ENCODE results near the gene POU2F3.

POU2F3 gene

DNA sequence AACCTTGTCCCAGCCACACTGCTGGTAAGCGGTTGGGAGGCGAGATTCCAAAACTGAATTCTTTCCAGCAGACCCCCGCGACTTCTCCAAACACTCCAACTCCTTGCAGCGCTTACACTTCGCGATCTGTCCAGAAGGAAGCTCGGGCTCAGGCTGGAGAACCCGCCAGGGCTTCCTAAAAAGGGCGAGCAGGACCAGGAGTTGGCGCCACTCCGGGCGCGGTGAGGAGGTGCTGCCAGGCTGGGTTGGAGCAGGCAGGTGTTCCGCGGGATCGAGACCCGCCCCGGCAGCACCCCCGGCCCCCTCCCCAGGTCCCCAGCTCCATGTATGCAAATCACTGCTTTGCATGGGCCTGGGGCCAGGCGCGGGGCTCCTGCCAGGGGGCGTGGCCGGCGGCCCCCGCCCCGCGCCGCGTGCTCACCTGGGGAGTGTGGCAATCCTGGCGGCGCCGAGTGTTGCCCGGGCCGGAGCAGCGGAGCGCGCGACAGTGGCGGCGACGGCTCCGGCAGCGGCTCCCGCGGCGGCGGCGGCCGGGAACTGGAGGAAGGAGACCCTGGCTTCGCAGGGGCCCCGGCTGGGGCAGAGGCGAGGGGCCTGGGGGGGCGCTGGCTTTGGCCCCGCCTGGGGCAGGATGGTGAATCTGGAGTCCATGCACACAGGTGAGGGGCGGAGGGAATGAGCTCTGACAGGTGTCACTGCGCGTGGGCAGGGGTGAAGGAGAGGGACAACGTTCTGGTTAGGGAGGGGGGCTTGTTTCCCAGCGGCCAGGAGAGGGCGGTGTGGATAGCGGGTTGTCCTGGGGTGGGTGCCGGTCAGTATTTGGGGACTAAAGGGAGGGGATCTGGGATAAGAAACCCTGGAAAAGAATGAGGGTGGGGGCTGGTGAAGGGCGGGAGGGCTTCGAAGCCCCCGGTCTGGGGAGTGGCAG, at the start of gene POU2F3:
Gene POU2F3 (plus strand): TSS at position 428 of the 928 bp plus-strand sequence. CDS start 204 bp downstream, at position 632.
- DNase-seq (ENCODE audit: low read depth in 1 of 2, low spot score in 1 of 2), result no peak

GRCh38 chr11:120191058-120191457, 48.9 kb upstream of the POU2F3 start:
- DNase-seq (ENCODE audit: low read depth in 1 of 2, low spot score in 1 of 2), result no peak

- DNase-seq (ENCODE audit: low read depth in 1 of 2, low spot score in 1 of 2), result no peak
Observed at GRCh38 chr11:120192831-120193625, 46.9 kb upstream of the POU2F3 start.

DNA sequence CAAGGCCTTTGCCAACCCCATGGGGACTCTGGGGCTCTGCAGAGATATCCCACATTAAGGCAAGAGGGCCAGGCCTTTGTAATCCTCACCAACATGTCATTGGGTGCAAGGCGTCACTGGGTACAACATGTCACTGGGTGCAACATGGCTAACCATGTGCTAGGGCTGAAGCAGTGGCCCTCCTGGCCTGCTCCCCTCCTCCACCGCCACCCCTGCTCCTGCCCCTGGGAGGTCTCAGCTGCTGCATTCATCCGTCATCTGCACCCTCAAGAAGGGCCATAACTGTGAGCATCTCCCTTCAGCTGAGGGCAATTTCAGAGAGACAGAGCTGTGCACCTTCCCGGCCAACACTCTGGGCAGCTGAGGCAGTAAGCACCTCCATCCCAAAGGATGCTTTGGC, 45.8 kb upstream of the POU2F3 start:
- no peak for DNase-seq (ENCODE audit: low read depth in 1 of 2, low spot score in 1 of 2)

DNA sequence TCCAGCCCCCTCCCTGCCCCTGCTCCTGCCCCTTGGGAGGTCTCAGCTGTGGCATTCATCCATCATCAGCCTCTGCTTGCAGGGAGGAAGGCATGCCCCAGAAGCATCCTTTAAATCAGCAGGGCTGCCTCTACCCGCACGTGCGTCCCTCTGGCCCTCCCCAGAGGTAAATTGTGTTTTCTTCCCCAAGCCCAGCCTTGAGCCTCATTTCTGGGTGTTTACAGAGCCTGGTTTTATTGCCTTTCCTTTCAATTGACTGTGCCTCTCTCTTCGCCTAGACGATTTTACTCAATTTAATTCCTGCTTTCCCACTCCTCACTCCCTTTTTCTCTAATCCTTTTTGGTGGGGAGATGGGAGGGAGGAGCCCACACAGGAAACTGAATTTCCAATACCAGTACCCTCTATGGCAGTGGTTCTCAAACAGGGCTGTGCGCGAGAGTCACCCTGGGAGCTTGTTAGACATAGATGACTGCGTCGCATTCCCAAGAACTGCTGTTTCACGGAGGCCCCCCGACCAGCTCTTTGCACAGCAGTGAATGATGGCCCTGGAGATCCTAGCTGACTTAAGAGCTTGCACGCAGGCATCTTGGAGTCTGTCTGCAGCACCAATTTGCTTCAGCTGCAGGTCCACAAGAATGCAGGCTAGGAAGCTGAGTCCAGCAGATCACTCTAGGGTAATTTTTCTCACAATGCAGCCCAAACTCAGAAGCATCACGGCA, 44.2 kb upstream of the POU2F3 start:
- no peak for DNase-seq (ENCODE audit: low read depth in 1 of 2, low spot score in 1 of 2)

GRCh38 chr11:120196826-120197225, 43.1 kb upstream of the POU2F3 start:
- DNase-seq (ENCODE audit: low read depth in 1 of 2, low spot score in 1 of 2), result no peak

DNA sequence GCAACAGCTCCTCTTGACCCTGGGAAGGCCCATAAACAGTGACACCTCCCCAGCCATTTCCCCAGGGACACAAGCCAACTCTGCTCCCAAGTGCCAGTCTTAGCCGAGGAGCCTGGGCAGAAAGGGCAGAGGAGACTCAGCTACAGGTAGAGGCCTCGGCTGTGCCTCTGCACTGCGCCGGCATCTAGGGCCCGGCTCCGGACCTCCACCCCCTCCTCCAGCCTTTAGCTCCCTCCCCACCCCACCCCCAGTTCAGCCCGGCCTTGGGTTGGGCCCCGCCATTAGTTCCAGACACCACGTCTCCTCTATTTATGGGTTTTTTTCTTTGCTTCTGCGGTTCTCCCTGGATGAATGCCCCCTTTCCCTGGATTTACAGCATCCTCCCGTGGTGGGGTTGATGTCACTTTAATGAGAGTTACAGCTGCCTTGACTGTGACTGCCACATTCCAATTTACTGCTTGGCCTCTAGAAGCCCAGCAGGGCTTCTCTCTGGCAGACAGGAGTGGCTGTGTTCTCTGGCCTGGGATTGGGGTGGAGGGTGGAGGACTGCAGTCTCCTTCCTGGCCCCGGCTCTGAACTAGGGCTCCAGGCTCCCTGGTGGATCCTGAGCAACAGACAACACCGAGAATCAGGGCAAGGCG, 42.6 kb upstream of the POU2F3 start:
- DNase-seq (ENCODE audit: low read depth in 1 of 2, low spot score in 1 of 2), result no peak

GRCh38 chr11:120197977-120198376, 42.0 kb upstream of the POU2F3 start:
- no peak for DNase-seq (ENCODE audit: low read depth in 1 of 2, low spot score in 1 of 2)

DNA sequence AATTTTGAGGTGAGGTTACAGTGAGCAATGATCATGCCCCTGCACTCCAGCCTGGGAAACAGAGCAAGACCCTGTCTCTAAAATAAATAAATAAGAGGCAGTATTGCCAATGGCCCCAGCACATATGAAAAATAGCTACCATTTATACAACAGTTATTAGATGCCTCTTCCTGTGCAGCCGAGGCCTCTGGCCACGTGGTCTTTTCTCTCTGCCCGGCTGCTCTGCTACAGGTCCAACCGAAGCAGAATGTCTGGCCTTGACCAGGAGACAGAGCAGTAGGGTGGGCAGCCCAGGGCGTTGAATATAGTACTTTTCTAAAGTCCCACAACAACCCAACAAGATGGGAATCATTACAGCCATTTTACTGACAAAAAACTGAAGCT, 41.5 kb upstream of the POU2F3 start:
- DNase-seq (ENCODE audit: low read depth in 1 of 2, low spot score in 1 of 2), result no peak

DNA sequence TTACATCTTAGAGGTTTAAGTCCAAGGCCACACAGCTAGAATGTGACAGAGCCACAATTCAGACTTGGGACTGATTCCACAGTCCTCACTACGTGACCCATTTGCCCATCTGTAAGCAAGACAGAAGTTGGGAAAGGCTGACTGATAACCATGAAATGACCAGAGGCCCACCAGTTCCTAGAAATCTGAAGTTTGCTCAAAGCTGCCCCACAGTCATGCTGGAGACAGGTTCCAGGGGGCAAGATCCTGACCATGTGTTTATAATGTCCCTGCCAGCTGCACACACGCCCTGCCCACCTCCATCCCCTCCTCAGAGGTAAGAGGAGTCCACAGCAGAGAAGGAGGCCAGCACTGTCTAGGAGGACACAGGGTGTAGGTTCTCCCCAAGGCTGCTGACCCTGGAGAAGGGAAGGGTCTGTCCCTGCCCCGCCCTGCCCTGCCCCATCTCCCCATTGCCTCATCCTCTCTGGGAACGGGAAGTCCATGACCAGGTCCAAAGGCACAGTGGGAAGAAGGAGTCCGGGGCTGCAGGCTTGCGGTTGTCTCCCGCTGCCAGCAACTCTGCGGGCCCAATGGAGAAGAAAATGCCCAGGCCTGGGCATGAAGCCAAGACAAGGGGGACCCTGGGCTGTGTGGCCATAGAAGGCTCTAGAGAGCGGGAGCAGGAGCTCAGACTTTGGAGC, 41.0 kb upstream of the POU2F3 start:
- no peak for DNase-seq (ENCODE audit: low read depth in 1 of 2, low spot score in 1 of 2)

DNA sequence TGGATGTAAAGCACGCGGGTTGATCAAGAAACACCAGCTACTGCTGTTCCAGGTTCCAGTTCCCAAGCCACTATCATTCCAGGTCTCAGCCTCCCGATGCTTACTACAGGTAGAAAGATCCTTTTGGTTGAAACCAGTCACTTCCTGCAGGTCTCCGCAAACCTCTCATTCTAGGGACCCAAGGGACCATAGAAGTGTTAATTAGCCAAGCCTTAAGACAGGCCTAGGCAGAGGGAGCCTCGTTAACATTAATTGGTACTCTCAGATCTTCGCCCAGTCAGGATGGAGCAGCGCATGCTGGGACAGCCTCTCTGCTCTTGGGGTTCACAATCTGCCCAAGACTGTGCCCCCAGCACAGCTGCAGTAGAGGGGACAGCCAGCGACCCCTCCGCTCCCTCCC, 40.3 kb upstream of the POU2F3 start:
- DNase-seq (ENCODE audit: low read depth in 1 of 2, low spot score in 1 of 2), result no peak

GRCh38 chr11:120200677-120201076, 39.3 kb upstream of the POU2F3 start:
- no peak for DNase-seq (ENCODE audit: low read depth in 1 of 2, low spot score in 1 of 2)

DNA sequence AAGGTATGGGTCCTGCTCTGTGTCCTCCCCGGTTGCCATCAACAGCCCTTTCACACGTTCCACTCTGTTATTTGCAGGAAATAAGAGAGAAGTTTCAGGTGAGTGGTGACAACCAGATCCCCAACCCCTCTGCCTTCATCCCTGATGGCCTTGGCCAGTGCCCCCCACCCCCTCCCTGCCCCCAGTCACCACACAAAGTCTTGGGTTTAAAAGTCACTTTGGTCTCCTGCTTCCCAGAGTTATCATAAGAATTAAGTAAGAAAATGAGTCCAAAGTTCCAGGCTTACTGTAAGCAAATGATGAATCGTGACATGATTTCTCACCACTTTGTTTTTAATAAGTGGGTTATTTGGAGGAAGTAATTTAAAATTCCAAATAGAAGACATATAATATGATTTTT, 38.3 kb upstream of the POU2F3 start:
- DNase-seq (ENCODE audit: low read depth in 1 of 2, low spot score in 1 of 2), result no peak

GRCh38 chr11:120203626-120204025, 36.3 kb upstream of the POU2F3 start:
- DNase-seq (ENCODE audit: low read depth in 1 of 2, low spot score in 1 of 2), result no peak

GRCh38 chr11:120205596-120206161, 34.3 kb upstream of the POU2F3 start:
- DNase-seq (ENCODE audit: low read depth in 1 of 2, low spot score in 1 of 2), result no peak

- no peak for DNase-seq (ENCODE audit: low read depth in 1 of 2, low spot score in 1 of 2)
Observed at GRCh38 chr11:120207512-120207911, 32.4 kb upstream of the POU2F3 start.

- no peak for DNase-seq (ENCODE audit: low read depth in 1 of 2, low spot score in 1 of 2)
Observed at GRCh38 chr11:120208001-120208441, 31.9 kb upstream of the POU2F3 start.

GRCh38 chr11:120208777-120209176, 31.2 kb upstream of the POU2F3 start:
- no peak for DNase-seq (ENCODE audit: low read depth in 1 of 2, low spot score in 1 of 2)

DNA sequence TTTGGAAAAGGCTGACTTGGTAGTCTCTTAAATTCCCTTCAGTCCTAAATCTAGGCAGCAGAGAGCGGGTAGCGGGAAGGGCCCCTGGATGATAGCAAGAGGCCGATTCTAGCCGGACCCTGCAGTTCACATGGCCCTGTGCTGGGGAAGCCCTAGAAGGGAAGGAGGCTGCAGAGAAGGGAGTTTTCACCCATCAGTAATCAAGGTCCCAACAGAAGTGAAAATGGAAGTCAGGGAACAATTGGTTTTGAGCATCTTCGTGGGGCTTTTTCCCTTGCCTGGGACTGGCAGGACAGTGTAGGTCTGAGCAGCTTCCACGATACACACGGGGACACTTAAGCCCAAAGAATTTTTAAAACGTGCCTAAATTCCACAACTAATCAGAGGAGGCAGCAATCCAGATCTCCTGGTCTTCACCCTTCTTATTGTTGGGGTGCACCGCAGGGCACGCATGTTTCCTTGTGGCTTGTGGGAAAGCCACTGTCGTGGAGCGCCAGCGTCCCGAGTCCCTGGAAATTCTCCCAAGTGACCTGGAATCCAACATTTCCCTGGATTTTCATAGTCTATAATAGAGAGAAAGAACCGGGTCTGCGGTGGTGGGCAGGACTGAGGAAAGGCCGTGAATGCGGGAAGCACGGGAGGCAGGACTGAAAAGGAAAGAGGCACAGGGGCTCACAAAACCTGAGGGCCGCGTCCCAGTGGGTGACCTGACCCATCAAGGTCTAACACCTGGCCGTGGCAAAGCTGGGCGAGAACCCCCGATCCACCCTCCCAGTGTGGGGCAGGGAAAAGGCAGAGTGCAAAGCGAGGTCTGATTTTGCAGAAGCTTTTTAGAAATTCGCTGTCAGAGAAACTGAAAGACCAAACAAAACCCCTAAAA, 30.0 kb upstream of the POU2F3 start:
- DNase-seq (ENCODE audit: low read depth in 1 of 2, low spot score in 1 of 2), result no peak
